ENCODE measurements around the gene PDE10A. TPM values are rescaled to one million over a fixed set of nuclear protein-coding genes. Genes with fewer than 3 reads are reported as not detected.

The PDE10A gene
- total and polyA plus RNA-seq, 2 of the 4 experiments (the other 2 are of a cell fraction) = 3.4 to 12.4 TPM

DNA sequence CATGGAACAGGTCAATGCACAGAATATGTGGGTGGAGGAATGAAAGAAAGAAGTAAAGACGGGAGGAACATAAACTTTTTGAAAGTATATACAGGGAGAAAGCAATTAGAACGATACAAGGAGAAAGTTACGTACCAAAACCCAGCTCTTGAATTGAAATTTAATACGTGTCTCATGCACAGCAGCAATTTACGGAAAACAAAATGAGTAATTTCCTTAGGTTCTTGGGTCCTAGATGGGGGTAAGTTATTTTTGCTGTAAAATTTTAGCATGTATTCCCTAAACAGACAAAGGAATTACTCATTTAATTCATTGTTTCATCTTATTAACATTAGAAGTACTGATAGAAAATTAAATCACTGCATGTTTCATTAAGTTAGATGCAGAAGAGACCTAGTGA is 75.8 kb downstream of the PDE10A start:
- WGBS, 2 experiments (ENCODE audit: extremely low coverage in 2 of 2, insufficient read length in 1 of 2) = no CpG with 5 or more reads among the region's 5 CpGs
- CTCF ChIA-PET = no interaction called here
- H3K36me3 ChIP-seq (ENCODE audit: control insufficient read depth, insufficient read depth, low read length) = no peaks in the 10 kb centered on the region
- intact Hi-C loops (cut with micrococcal nuclease) (no loop called here), in situ Hi-C loops (cut with MboI; ENCODE audit: low sequenced_read_pairs) (no loop called here), dilution Hi-C loops (cut with HindIII; ENCODE audit: low sequenced_read_pairs, unreplicated experiment) (no loop called here)
- no peak overlapping the region for H3K9ac ChIP-seq (ENCODE audit: low read depth, low read length)
- no peak overlapping the region for H2BK120ac ChIP-seq (ENCODE audit: low read depth, low read length)
- H3K79me1 ChIP-seq (ENCODE audit: low read depth in 1 of 2, low read length in 2 of 2) = peaks cover 29 to 31% of the 10 kb centered on the region in 2 experiments
- no peak overlapping the region for H3K18ac ChIP-seq (ENCODE audit: low read depth, low read length)
- no peak overlapping the region for H4K5ac ChIP-seq (ENCODE audit: low read depth, low read length)
- no peak overlapping the region for H2AK5ac ChIP-seq (ENCODE audit: low read depth, low read length)
- no peaks in the 10 kb centered on the region; the same call in 1 of the 2 replicates for H3K9me1 ChIP-seq (ENCODE audit: insufficient read depth, low read length)
- no peaks in the 10 kb centered on the region for H3K27me3 ChIP-seq (ENCODE audit: control insufficient read depth, insufficient read depth, low read length)
- no peak overlapping the region for H3K23ac ChIP-seq (ENCODE audit: low read depth, low read length)
- peaks cover 7% of the 10 kb centered on the region for H3K9me3 ChIP-seq (ENCODE audit: control insufficient read depth, insufficient read depth, low read length)
- H3K4me3 ChIP-seq (ENCODE audit: insufficient read depth, low read depth, low read length) = no peak overlapping the region
- no peak overlapping the region for H3K27ac ChIP-seq (ENCODE audit: insufficient read depth, low read length)
- TF ChIP-seq SMC3 (IDR thresholded peaks at IDR 0.05; ENCODE audit: low read depth, low read length) = no peak
- POLR2A ChIA-PET (ENCODE audit: unreplicated experiment) = no interaction called here
- no peak overlapping the region for H3K56ac ChIP-seq (ENCODE audit: extremely low read depth, insufficient read depth, low read length)
- H2BK20ac ChIP-seq (ENCODE audit: low read depth, low read length) = no peak overlapping the region
- H4K8ac ChIP-seq (ENCODE audit: low read depth in 2 of 2, low read length in 2 of 2) = no peak overlapping the region
- H3K4ac ChIP-seq (ENCODE audit: low read depth, low read length) = no peak overlapping the region
- no peak overlapping the region for H3K14ac ChIP-seq (replicated peaks; ENCODE audit: low read depth, low read length)
- no peak overlapping the region for H2AK9ac ChIP-seq (replicated peaks; ENCODE audit: low read depth, low read length, poor library complexity)
- no peak overlapping the region for H2BK15ac ChIP-seq (ENCODE audit: low read depth, low read length)
- H3K4me2 ChIP-seq (ENCODE audit: low read depth, low read length) = no peak overlapping the region
- peaks cover 4% of the 10 kb centered on the region; the same call in 1 of the 2 replicates for H3K4me1 ChIP-seq (ENCODE audit: control insufficient read depth, insufficient read depth, low read length)
- no peak for ATAC-seq (ENCODE audit: low read depth)
- H4K91ac ChIP-seq (ENCODE audit: insufficient read depth, low read depth, low read length) = no peak overlapping the region
- DNase-seq = no peak
- BruUV-seq (replicated peaks) = no TSS peak
- H2AFZ ChIP-seq (replicated peaks; ENCODE audit: low read length, poor library complexity) = no peak overlapping the region
- no peak overlapping the region for H2BK5ac ChIP-seq (ENCODE audit: low read depth, low read length, poor library complexity, severe bottlenecking)
- no peaks in the 10 kb centered on the region for H4K20me1 ChIP-seq (ENCODE audit: insufficient read depth, low read length)
